T follicular helper cell (primary cell): Measurements from ENCODE around the gene TRIM25.

Experiments
- DNase-seq: peaks from one replicate; pipeline ENCODE4 v3.0.0-alpha.2; 2020; ENCODE audit warnings: low read depth

The TRIM25 gene

GRCh38 chr17:56867948-56868376, 45.9 kb downstream of the TRIM25 start:
- no peak for DNase-seq

- DNase-seq = no peak
These were observed 47.4 kb downstream of the TRIM25 start for GRCh38 chr17:56866496-56866895.

- no peak for DNase-seq
These were observed 47.8 kb downstream of the TRIM25 start for GRCh38 chr17:56866076-56866475.

GRCh38 chr17:56863974-56864373, 49.9 kb downstream of the TRIM25 start:
- no peak for DNase-seq

GRCh38 chr17:56861899-56862298, 52.0 kb downstream of the TRIM25 start:
- no peak for DNase-seq

- no peak for DNase-seq
These were observed 62.8 kb downstream of the TRIM25 start for GRCh38 chr17:56851008-56851407.

- no peak for DNase-seq
These were observed 63.3 kb downstream of the TRIM25 start for GRCh38 chr17:56850591-56850990.

GRCh38 chr17:56849131-56849530, 64.7 kb downstream of the TRIM25 start:
- no peak for DNase-seq

GRCh38 chr17:56847106-56847505, 66.7 kb downstream of the TRIM25 start:
- DNase-seq = no peak

- no peak for DNase-seq
These were observed 67.9 kb downstream of the TRIM25 start for GRCh38 chr17:56845934-56846333.

GRCh38 chr17:56842577-56842976, 71.3 kb downstream of the TRIM25 start:
- no peak for DNase-seq

GRCh38 chr17:56838687-56839086, 75.2 kb downstream of the TRIM25 start:
- DNase-seq = no peak
